SH-SY5Y (cell line): ENCODE results near the gene CD80.

ENCODE experiments used
- GATA2 ChIP-seq: IDR thresholded peaks from 2 replicates; pipeline ENCODE4 v1.6.1; 2011; ENCODE audit warnings: mild to moderate bottlenecking, low read depth, low read length
- GATA3 ChIP-seq: IDR thresholded peaks from 2 replicates; pipeline ENCODE4 v1.6.1; 2011; ENCODE audit warnings: low read depth, mild to moderate bottlenecking, low read length, moderate library complexity

The CD80 gene

DNA sequence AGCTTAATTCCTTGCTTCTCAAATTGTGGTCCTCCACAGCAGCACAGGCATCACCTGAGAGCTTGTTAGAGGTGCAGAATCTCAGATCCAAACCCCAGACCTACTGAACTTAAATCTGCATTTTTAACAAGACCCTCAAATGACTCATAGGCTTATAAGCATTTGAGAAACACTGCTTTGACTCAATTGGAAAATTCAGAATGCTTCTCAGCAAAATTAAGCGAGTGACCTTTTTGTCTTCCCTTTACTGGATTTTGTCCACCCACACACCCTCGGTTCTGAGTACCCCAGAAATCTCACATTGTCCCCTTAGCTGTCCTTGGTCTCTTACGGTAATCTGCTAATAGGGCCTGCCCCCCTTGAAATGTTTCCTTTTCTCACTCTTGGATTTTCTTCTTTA is 17.9 kb downstream of the CD80 start:
- no peak for TF ChIP-seq GATA3
- no peak for TF ChIP-seq GATA2

GRCh38 chr3:119538772-119539171 is 20.6 kb downstream of the CD80 start:
- TF ChIP-seq GATA3 (no peak), GATA2 (no peak)

- TF ChIP-seq GATA3 (no peak), GATA2 (no peak)
These were observed 22.7 kb downstream of the CD80 start for GRCh38 chr3:119536757-119537156.

DNA sequence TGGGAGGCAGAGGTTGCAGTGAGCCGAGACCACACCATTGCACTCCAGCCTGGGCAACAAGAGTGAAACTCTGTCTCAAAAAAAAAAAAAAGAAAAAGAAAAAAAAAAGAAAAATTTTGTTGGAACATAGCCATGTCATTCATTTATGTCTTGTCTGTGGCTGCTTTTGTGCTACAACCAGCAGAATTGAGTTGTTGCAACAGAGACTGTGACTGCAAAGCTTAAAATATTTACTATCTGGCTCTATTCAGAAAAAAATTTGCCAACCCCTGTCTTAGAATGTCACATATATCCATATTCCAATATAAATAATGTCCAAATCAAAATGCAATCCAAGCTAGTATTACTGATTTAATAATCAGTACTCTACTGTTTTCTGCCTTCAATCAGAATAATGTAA is 25.1 kb downstream of the CD80 start:
- TF ChIP-seq GATA2 (no peak), GATA3 (no peak)

DNA sequence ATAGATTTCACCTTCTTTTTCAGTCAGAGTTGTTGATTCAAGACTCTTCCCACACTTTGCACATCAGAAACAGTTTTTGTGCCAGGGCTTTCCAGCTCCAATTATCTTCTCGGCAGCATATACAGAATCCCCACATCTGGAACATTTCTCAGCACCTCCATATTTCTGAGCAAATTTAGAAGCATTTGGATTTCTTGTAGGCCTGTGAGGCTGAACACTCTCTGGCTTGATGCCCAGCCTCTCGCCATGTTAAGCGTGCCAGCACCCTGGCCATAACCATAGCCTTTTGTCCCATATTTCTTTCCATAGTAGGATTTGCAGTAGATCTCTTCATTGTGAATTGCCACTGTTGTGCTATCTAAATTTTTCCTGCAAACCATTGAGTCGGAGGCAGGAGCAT is 28.3 kb downstream of the CD80 start:
- no peak for TF ChIP-seq GATA2

DNA sequence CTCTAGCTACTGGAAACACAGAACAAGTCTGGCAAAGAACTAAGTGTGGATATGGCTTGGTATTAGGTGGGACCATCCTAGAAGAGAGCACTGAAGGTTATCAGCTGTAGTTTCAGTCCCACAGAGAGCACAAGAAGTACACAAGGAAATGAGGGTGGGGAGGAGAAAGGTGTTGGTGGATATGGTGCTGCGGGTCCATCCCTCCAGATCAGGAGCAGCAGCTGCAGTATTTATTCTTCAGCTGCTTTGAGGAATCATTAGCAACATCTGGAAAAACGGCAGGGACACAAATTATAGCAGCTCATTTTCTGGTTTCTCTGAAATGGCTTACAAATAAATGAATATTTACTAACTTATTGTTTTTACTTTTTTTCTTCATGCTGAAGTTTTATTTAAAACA is 29.0 kb downstream of the CD80 start:
- TF ChIP-seq GATA3 (no peak), GATA2 (no peak)

DNA sequence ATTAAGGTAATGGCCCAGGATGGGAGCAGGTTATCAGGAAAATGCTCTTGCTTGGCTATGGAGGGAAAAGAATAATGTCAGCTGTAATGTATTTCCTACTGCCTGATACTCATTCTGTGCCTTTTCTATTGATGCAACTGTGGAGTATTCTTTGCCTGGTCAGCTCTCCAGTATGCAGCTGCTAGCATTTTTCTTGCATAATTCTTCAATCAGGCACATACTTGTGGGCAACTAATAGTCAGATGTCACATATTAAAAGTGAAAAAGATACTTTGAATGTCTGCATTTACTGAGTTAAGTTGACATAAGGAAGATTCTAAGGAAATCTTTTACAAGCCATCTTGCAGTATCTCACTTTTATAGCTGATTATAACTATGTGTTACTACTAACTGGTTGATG is 29.5 kb downstream of the CD80 start:
- TF ChIP-seq GATA3 (no peak), GATA2 (no peak)

DNA sequence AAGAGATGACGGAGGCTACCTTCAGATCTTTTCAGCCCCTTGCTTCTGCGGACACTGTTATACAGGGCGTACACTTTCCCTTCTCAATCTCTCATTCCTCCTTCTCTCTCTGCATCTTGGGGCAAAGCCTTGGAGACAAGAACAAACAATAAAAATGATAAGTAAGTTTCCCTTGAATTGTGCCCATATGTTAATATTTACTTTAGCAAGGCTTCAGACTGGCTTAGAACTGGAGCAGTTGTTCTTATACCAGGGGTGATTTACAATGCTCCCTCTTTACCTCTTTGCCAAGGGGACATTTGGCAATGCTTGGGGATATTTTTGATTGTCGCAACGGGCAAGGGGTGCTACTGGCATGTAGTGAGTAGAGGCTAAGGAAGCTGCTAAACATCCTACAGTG is 31.7 kb downstream of the CD80 start:
- TF ChIP-seq GATA2 (no peak), GATA3 (no peak)

DNA sequence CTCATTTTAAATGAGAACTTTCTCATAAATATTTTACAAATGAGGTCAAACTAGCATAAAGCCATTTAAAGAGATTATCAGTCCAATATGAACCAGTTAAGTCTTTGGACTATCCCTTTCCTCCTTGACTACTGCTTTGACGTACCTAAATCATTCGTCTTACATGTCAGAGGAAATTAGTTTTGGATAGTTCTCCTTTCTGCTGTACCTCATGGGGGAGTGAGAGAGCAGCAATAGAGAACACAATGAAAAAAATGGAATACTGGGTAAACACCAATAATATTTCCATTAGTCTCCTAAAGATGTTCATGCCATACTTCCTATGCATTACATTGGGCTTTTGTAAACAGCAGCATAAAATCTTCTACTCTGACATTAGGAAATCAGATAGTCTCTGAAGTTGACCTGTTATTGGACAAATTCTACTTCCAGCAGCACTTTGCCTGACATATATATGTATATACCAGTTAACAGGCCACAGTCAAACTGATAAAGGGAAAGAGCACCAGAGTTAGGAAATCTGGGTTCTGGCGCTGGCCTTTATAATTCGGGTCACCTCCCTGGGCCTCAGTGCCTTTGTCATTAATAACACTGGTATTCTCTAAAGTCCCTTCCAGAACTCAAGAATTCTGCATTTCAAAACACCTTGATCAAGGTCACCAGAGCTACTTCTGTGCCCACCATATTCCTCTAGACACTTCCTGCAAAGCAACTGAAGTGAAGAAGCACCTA is 34.3 kb downstream of the CD80 start:
- TF ChIP-seq GATA3: no peak
- TF ChIP-seq GATA2: no peak

DNA sequence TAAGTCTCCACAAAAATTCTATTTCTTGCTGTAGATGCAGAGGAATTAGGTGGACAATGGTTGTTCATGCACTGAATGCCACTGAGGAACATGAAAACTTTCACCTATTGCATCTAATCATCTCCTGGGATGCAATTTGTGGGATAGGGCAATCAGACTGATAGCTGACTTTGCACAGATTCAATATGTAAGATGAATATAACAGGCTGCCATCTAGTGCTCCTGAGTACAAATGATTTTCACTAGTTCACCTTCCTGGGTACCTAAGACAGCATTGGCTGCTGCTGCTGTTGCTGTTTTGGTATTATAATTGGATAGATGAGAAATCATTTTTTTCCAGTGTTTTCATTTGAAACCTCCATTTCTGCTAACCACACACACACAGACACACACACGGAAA is 41.4 kb downstream of the CD80 start:
- TF ChIP-seq GATA2 (no peak), GATA3 (no peak)

DNA sequence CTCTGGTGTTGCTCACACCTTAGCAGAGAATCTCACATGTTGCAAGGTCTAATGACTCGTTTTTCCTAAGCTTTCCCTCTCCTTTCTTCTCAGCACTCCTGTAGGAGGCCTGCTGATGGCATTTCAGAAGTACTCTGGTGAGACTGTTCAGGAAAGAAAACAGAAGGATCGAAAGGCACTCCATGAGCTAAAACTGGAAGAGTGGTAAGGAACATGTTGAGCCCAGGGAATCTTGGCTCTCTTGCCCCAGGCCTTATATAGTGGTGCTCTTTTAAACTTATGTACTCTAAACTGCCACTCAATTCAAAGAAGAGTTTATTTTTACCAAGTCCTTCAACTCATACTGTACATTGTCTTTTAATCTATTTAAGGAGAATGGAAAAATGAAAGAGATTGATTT is 42.3 kb downstream of the CD80 start:
- TF ChIP-seq GATA2 (no peak), GATA3 (no peak)

DNA sequence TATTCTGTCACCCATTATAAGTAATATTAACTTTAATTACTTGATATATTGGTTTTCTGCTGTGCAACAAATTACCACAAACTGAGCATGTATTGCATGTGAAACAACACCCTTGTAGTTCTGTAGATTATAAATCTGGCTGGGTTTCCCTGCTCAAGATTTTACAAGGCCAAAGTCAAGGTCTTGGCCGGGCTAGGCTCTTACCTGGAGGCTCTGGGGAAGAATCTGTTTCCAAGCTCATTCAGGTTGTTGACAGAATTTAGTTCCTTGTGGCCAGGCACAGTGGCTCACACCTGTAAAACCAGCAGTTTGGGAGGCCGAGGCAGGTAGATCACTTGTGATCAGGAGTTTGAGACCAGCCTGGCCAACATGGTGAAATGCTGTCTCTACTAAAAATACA is 44.8 kb downstream of the CD80 start:
- TF ChIP-seq GATA3: no peak
- no peak for TF ChIP-seq GATA2

DNA sequence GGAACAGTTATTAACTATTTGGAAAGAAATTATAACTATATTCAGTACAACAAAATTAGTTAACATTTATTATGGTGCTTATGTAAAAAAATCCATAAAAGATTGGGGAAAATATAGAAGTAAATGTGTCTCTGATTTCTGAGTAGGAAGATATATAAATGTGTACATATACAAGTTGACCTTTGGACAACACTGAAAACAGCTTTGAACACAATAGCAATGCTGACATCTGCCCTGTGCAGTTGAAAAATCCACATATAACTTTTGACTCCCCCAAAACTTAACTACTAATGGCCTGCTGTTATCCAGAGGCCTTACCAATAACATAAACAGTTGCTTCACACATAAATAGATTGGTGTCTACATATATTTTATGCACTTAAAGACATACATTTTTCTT is 48.7 kb downstream of the CD80 start:
- TF ChIP-seq GATA2: no peak
- TF ChIP-seq GATA3: no peak

DNA sequence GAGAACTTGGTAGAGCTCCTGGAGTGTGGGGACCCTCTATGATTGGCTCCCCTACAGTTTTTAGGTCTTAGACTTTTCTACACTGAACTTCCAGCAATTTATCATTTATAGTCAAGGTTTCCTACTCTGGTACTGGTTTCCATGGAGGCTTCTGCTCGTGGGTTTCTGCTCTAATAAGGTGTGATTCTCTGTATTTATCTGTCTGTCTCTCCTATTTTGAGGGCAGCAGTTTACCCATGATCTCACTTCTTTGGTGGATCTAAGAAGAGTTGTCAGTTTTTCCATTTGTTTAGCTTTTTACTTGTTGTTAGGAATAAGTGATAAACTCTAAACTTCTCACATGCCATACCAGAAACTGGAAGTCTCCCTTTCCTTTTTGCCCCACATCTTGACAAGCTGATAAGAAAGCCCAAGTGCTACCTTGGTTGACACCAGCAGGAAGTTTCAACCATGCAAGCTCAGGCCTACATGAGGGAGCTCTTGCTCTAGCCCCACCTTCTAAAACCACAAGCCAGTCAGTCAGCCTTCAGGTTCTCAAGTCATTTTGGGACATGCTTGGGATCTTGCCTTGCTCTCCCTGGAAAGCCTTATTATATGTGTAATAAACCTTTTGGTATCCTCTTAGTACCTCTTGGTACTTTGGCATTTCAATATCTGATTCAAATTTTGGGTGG is 51.1 kb downstream of the CD80 start:
- TF ChIP-seq GATA2 (no peak), GATA3 (no peak)

- TF ChIP-seq GATA3 (no peak), GATA2 (no peak)
These were observed 52.0 kb downstream of the CD80 start for GRCh38 chr3:119507404-119507803.
